Endothelial cell of umbilical vein (primary cell): ENCODE measurements around the gene MT2A.

Source experiments
- EZH2 ChIP-seq: IDR thresholded peaks from 2 replicates; pipeline ENCODE4 v1.6.1; 2012; ENCODE audit warnings: borderline replicate concordance, low read depth, mild to moderate bottlenecking, moderate library complexity, low read length, inconsistent platforms; ENCODE audit not compliant: severe bottlenecking
- GATA2 ChIP-seq: IDR thresholded peaks from 2 replicates; pipeline ENCODE4 v1.7.0; 2011; ENCODE audit warnings: low read depth, mild to moderate bottlenecking, moderate library complexity, mixed read lengths, low read length; ENCODE audit not compliant: insufficient read length, insufficient read depth
- JUN ChIP-seq: IDR thresholded peaks from 2 replicates; pipeline ENCODE4 v1.6.1; 2011; ENCODE audit warnings: borderline replicate concordance, low read depth; ENCODE audit not compliant: insufficient read length, insufficient read depth
- MYC ChIP-seq: IDR thresholded peaks from one replicate; pipeline ENCODE4 v1.6.1; 2011; ENCODE audit warnings: mild to moderate bottlenecking, low read depth, low read length
- POLR2A ChIP-seq: IDR thresholded peaks from 2 replicates; pipeline ENCODE4 v1.6.1; 2012; ENCODE audit warnings: low read depth, mild to moderate bottlenecking, control low read depth, low read length
- POLR2AphosphoS5 ChIP-seq: IDR thresholded peaks from 2 replicates; pipeline ENCODE4 v1.6.1; 2012; ENCODE audit warnings: low read depth, mild to moderate bottlenecking, control low read depth, low read length, moderate library complexity; ENCODE audit not compliant: insufficient read depth
- TF ChIP-seq, protein P1 (sequence below), 2 donors: IDR thresholded peaks; 1 replicate in 1 of 2; 2 replicates in 1 of 2; pipeline ENCODE4 v1.5.1; 2011; ENCODE audit warnings: low read length in 2 of 2, mild to moderate bottlenecking in 2 of 2, moderate library complexity in 2 of 2, control low read depth in 1 of 2, inconsistent platforms in 1 of 2, low read depth in 1 of 2; ENCODE audit not compliant: insufficient read depth in 1 of 2; ENCODE audit errors: extremely low read depth in 1 of 2
- TF ChIP-seq, protein P2 (sequence below): IDR thresholded peaks from 2 replicates; pipeline ENCODE4 v1.6.1; 2011; ENCODE audit not compliant: insufficient read depth, insufficient read length

DNA sequence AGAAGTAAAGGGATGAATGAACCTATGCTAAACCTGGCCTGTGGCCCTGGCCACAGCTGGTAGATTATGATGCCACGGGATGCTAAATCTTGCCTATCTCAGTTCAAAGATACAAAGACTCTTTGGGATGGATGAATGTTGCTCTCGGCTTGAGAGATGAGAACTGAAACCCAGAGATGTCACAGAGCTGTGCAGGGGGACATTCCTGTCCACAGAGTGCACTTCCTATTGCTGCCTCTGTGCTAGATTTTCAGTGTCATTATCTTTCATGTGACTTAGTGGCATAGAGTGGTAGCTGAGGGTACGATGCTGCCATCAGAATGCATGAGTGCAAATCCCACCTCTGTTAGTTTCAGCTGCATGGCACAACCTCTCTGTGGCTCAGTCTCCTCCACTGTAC is 21.8 kb downstream of the MT2A start:
- TF ChIP-seq POLR2AphosphoS5: no peak
- TF ChIP-seq, protein P1, sequence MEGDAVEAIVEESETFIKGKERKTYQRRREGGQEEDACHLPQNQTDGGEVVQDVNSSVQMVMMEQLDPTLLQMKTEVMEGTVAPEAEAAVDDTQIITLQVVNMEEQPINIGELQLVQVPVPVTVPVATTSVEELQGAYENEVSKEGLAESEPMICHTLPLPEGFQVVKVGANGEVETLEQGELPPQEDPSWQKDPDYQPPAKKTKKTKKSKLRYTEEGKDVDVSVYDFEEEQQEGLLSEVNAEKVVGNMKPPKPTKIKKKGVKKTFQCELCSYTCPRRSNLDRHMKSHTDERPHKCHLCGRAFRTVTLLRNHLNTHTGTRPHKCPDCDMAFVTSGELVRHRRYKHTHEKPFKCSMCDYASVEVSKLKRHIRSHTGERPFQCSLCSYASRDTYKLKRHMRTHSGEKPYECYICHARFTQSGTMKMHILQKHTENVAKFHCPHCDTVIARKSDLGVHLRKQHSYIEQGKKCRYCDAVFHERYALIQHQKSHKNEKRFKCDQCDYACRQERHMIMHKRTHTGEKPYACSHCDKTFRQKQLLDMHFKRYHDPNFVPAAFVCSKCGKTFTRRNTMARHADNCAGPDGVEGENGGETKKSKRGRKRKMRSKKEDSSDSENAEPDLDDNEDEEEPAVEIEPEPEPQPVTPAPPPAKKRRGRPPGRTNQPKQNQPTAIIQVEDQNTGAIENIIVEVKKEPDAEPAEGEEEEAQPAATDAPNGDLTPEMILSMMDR (IDR thresholded peaks at IDR 0.05; ENCODE audit: extremely low read depth in 1 of 2, insufficient read depth in 1 of 2, low read depth in 1 of 2, low read length in 2 of 2): no peak
- TF ChIP-seq POLR2A: no peak
- TF ChIP-seq, protein P2, sequence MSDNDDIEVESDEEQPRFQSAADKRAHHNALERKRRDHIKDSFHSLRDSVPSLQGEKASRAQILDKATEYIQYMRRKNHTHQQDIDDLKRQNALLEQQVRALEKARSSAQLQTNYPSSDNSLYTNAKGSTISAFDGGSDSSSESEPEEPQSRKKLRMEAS: no peak
- TF ChIP-seq MYC: no peak
- no peak for TF ChIP-seq GATA2
- no peak for TF ChIP-seq EZH2
- no peak for TF ChIP-seq JUN
